Central memory CD8-positive, alpha-beta T cell (primary cell): ENCODE data around the gene C6orf136.
"Not testable (repeated sequence)": the region's sequence is repeated elsewhere in the genome, so short reads cannot be mapped to it uniquely, and the experiment has no call there.

ENCODE experiments used
- ATAC-seq: fragments of 150-1000 bp; cut with Tn5 transposase; replicated peaks from 2 replicates; pipeline ENCODE4 v1.10.0; 2022; ENCODE audit warnings: mild to moderate bottlenecking, moderate FRiP score, moderate number of reproducible peaks; ENCODE audit not compliant: poor library complexity, severe bottlenecking; ENCODE audit errors: extremely low read depth
- DNase-seq, 2 donors: peaks; one replicate each; pipeline ENCODE4 v3.0.0; 2021; ENCODE audit warnings: low spot score in 2 of 2
- H3K27ac Mint-ChIP-seq: one replicate; pipeline ENCODE4 v1.8.0; 2022; ENCODE audit warnings: low read depth, mild to moderate bottlenecking, moderate library complexity, mixed read lengths
- H3K27me3 Mint-ChIP-seq: one replicate; pipeline ENCODE4 v1.8.0; 2022; ENCODE audit warnings: mixed read lengths
- H3K36me3 Mint-ChIP-seq: one replicate; pipeline ENCODE4 v1.8.0; 2022; ENCODE audit warnings: mild to moderate bottlenecking, moderate library complexity, mixed read lengths; ENCODE audit not compliant: insufficient read depth
- H3K4me1 Mint-ChIP-seq: one replicate; pipeline ENCODE4 v1.8.0; 2022; ENCODE audit warnings: mixed read lengths
- H3K4me3 Mint-ChIP-seq: one replicate; pipeline ENCODE4 v1.8.0; 2022; ENCODE audit warnings: mild to moderate bottlenecking, moderate library complexity, mixed read lengths
- H3K9me3 Mint-ChIP-seq: one replicate; pipeline ENCODE4 v1.8.0; 2022; ENCODE audit warnings: mixed read lengths

Gene C6orf136

GRCh38 chr6:30654798-30655742 lies 8.1 kb downstream of the C6orf136 start:
- Mint-ChIP-seq H3K36me3 (peaks cover 70% of the 10 kb centered on the region), H3K27ac (no peak overlapping the region), H3K27me3 (no peaks in the 10 kb centered on the region), H3K4me3 (no peak overlapping the region), H3K4me1 (peaks cover 16% of the 10 kb centered on the region), H3K9me3 (no peaks in the 10 kb centered on the region)
- no peak for ATAC-seq
- no peak for DNase-seq

DNA sequence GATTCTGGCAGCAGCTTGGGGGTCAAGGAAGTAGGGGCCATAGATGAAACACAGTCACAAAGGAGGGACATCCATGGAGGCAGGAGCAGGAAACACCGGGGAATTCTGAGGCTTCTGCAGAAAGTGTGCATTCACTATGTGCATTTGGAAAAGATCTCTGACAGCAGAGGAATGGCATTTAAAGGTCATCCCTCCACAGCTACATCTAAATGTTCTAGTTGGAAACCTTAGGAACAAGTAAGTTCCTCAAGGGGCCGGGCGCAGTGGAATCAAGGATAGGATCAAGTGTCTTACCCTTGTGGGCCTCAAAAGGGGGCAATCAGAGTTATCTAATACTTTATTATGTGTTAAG lies 8.8 kb downstream of the C6orf136 start:
- Mint-ChIP-seq H3K36me3 (peaks cover 68% of the 10 kb centered on the region), H3K27ac (no peak overlapping the region), H3K4me3 (no peak overlapping the region), H3K4me1 (peaks cover 17% of the 10 kb centered on the region), H3K27me3 (no peaks in the 10 kb centered on the region), H3K9me3 (no peaks in the 10 kb centered on the region)
- ATAC-seq (no peak), DNase-seq (no peak)

DNA sequence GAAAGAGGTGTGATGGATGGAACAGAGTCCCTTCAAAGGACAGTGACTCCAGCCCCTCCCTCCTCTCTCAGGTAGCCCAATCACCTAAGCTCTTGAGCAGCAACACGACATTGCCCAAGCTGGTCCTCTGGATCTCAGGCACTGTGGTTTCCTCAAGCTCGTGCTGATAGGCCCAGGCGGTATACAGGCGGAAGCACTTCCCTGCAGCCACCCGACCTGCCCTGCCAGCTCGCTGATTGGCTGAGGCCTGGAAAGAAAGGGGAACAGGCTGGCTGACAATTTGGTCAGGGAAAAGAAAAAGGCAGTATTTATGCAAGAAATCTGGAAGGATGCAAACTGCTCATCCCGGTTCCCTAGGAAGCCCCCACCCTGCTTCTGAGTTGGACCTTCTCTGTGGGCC lies 9.6 kb downstream of the C6orf136 start:
- ATAC-seq (no peak), DNase-seq (no peak)
- H3K9me3 Mint-ChIP-seq: no peaks in the 10 kb centered on the region
- no peaks in the 10 kb centered on the region for H3K27me3 Mint-ChIP-seq
- H3K4me3 Mint-ChIP-seq: no peak overlapping the region
- no peak overlapping the region for H3K27ac Mint-ChIP-seq
- H3K4me1 Mint-ChIP-seq: peaks cover 17% of the 10 kb centered on the region
- H3K36me3 Mint-ChIP-seq: peaks cover 64% of the 10 kb centered on the region

DNA sequence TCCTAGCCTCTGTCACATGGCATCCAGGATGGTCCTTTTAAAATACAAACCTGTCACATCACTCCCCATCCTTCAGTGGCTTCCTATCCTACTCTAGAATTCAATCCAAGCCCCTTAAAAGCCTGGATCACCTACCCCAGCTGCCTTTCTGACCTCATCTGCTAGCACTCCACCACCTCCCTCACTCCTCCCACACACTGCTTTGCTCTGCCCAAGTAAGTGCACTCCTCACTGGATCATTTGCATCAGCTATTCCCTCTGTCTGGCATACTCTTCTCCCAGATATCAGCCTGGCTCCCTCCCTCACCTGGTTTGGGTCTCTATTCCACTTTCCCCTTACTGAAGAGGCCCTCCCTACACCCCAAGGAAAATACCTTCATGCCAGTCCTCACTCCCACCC lies 10.5 kb downstream of the C6orf136 start:
- Mint-ChIP-seq H3K9me3 (no peaks in the 10 kb centered on the region), H3K4me3 (no peak overlapping the region), H3K27ac (peak overlapping the region; percentile 26), H3K36me3 (peaks cover 64% of the 10 kb centered on the region), H3K27me3 (no peaks in the 10 kb centered on the region), H3K4me1 (peaks cover 17% of the 10 kb centered on the region)
- no peak for ATAC-seq
- no peak for DNase-seq

DNA sequence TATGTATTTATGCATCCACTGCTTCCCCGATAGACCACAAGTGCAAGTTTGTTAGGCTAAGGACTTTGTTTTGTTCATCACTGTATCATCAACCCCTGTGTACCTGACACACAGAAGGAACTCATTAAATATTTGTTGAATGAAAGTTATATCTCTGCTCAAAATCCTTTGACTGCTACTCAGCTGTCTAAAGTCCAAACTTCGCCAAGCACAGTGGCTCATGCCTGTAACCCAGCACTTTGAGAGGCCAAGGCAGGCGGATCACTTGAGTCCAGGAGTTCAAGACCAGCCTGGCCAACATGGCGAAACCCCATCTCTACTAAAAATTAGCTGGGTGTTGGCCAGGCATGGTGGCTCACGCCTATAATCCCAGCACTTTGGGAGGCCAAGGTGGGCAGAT lies 11.0 kb downstream of the C6orf136 start:
- not testable (repeated sequence) for ATAC-seq, H3K9me3 Mint-ChIP-seq, H3K4me3 Mint-ChIP-seq, DNase-seq, H3K27me3 Mint-ChIP-seq
- Mint-ChIP-seq H3K36me3 (peaks cover 65% of the 10 kb centered on the region), H3K27ac (peak overlapping the region; percentile 26), H3K4me1 (peaks cover 17% of the 10 kb centered on the region)

DNA sequence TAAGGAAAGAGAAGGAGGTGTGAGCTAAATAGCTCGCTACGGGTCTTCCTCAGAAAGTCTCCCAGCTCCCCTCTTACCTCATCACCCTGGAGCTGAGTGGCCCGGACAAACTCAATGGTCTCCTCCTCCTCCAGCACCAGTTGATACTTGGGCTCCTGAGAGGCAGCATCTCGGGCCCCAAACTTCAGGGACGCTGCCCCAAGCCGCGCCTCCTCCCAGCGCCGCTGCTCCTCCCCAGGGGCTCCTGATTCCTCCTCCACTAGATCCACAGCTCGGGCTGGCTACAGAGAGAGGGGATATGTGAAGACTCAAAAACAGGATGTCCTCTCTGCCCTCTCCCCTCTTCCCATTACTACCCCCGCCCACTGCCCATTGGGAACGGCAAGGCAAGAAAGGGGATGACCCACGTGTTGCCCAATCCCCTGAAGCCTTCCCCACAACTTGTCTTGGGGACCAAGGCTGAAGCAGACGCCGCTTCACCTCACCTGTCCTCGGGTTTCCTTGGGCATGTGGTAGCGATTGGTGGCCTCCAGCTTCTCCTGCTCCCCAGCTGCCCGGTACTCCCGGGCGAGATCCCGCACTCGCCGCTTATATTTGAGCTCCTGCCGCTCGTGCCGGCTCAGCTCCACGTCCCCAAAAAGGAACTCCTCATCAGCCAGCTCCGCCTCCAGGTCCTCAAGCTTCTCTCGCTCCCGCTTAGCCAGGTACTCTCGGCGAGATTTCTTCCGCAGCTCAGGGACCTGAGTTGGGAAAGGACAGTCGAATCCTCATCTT lies 18.2 kb downstream of the C6orf136 start:
- Mint-ChIP-seq H3K36me3 (peaks cover 72% of the 10 kb centered on the region), H3K27ac (no peak overlapping the region), H3K4me3 (no peak overlapping the region), H3K27me3 (no peaks in the 10 kb centered on the region), H3K4me1 (peaks cover 3% of the 10 kb centered on the region), H3K9me3 (no peaks in the 10 kb centered on the region)
- ATAC-seq: no peak
- DNase-seq: no peak

DNA sequence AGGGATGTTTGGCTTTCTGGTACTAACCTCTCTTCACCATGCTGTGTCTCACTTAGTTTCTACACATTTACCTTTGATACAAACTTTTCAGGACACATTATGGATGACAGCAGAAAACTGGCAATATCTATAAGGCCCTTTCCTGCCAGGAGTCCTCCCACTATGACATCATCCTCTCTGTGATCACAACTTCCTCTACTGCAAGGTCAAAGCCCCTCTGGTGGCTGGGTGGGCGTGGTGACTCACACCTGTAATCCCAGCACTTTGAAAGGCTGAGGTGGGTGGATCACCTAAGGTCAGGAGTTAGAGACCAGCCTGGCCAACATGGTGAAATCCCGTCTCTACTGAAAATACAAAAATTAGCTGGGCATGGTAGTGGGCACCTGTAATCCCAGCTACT lies 19.4 kb downstream of the C6orf136 start:
- H3K27me3 Mint-ChIP-seq, ATAC-seq, H3K4me3 Mint-ChIP-seq, DNase-seq, H3K9me3 Mint-ChIP-seq, H3K27ac Mint-ChIP-seq: not testable (repeated sequence)
- Mint-ChIP-seq H3K36me3 (peaks cover 73% of the 10 kb centered on the region), H3K4me1 (peaks cover 14% of the 10 kb centered on the region)

GRCh38 chr6:30670760-30671527 lies 24.0 kb downstream of the C6orf136 start:
- no peaks in the 10 kb centered on the region for H3K27me3 Mint-ChIP-seq
- DNase-seq (no peak), ATAC-seq (no peak)
- peak overlapping the region; percentile 95 for H3K4me3 Mint-ChIP-seq
- no peaks in the 10 kb centered on the region for H3K9me3 Mint-ChIP-seq
- peaks cover 44% of the 10 kb centered on the region for H3K36me3 Mint-ChIP-seq
- H3K27ac Mint-ChIP-seq: no peak overlapping the region
- peaks cover 29% of the 10 kb centered on the region for H3K4me1 Mint-ChIP-seq

GRCh38 chr6:30672445-30673253 lies 25.7 kb downstream of the C6orf136 start, which contains the start of gene DHX16:
Gene DHX16, minus strand, starts transcription at chr6:30673006. Its CDS starts 165 bp downstream, at chr6:30672841.
- Mint-ChIP-seq H3K27me3 (no peaks in the 10 kb centered on the region), H3K36me3 (peaks cover 46% of the 10 kb centered on the region), H3K9me3 (no peaks in the 10 kb centered on the region), H3K27ac (peak within 1 kb of the TSS; percentile 82), H3K4me1 (peaks cover 36% of the 10 kb centered on the region), H3K4me3 (peak within 1 kb of the TSS; percentile 95)
- DNase-seq (peak; percentile 80), ATAC-seq (peak; percentile 71)

GRCh38 chr6:30676660-30677285 lies 29.8 kb downstream of the C6orf136 start:
- Mint-ChIP-seq H3K9me3 (no peaks in the 10 kb centered on the region), H3K4me1 (peaks cover 48% of the 10 kb centered on the region), H3K4me3 (no peak overlapping the region), H3K27ac (peak overlapping the region; percentile 65), H3K36me3 (peaks cover 62% of the 10 kb centered on the region), H3K27me3 (no peaks in the 10 kb centered on the region)
- DNase-seq (no peak), ATAC-seq (no peak)

DNA sequence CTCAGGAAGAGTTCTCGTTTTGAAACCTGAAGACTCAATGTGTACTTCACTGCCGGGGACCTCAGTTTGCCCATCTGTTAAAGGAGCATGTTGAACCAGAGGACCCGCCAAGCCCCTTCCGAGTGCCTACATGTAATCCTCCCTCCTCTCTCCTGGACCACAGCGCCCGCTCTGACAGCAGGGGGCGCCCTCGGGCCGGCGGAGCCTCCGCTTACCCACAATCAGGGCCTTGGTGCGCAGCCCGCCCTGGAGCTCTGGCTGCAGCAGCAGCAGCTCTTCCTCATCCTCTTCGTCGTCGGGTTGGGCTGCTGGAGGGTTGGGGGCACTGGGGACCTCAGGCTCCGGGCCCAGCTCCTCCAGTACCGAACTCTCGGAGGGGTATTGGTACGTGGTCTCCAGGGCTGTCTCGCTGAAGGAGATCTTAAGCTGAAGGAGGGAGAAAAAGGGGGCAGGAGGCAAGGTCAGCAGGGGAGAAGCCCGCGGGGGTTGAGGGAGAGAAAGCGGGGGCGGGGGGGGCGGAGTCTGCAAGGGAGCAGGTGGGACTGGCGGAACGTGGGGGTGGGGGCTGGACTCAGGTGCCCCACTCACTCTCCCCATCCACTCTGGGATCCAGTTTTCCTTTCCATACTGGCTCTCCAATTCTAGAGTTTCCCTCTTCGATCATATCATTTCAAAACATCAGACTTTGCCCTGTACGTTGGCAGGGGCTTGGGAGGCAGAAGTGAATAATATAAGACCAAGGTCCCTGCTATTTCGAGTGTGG lies 32.2 kb downstream of the C6orf136 start:
- peaks cover 52% of the 10 kb centered on the region for H3K4me1 Mint-ChIP-seq
- peak overlapping the region; percentile 92 for H3K4me3 Mint-ChIP-seq
- ATAC-seq (peak; percentile 42), DNase-seq (peak; percentile 86 to 94)
- H3K9me3 Mint-ChIP-seq: no peaks in the 10 kb centered on the region
- H3K27ac Mint-ChIP-seq: peak overlapping the region; percentile 99
- peaks cover 67% of the 10 kb centered on the region for H3K36me3 Mint-ChIP-seq
- no peaks in the 10 kb centered on the region for H3K27me3 Mint-ChIP-seq
